Measurements from ENCODE around the gene MOV10. TPM values are rescaled to one million over a fixed set of nuclear protein-coding genes. Genes with fewer than 3 reads are reported as not detected.

Gene MOV10
- total and polyA plus RNA-seq, 2 of the 13 experiments (the other 11 are each of a cell fraction or from before 2014, with no cell fraction given): 56.4 to 58.2 TPM

GRCh38 chr1:112674440-112674985, at the start of gene MOV10 (continued):
- no peak; the same call in 1 of the 2 replicates for TF ChIP-seq PPARG (CRISPR knock-in tag; conservative IDR thresholded peaks at IDR 0.05)
- TF ChIP-seq FOXO4 (CRISPR knock-in tag; conservative IDR thresholded peaks at IDR 0.05): no peak
- TF ChIP-seq CCAR2 (optimal IDR thresholded peaks at IDR 0.05; ENCODE audit: low read depth, low read length): no peak
- TF ChIP-seq FIP1L1 (IDR thresholded peaks at IDR 0.05; ENCODE audit: borderline replicate concordance, insufficient read depth, low read depth, low read length): no peak
- no peak for TF ChIP-seq USF2 (IDR thresholded peaks at IDR 0.05; ENCODE audit: low read depth, low read length)
- TF ChIP-seq USF2 (CRISPR knock-in tag; IDR thresholded peaks at IDR 0.05; ENCODE audit: borderline replicate concordance): no peak
- peak; percentile 70 for TF ChIP-seq ZSCAN29 (CRISPR knock-in tag; conservative IDR thresholded peaks at IDR 0.05)
- no peak for TF ChIP-seq MXD4 (CRISPR knock-in tag; IDR thresholded peaks at IDR 0.05)
- peak; percentile 49 for TF ChIP-seq PITX1 (CRISPR knock-in tag; IDR thresholded peaks at IDR 0.05)
- TF ChIP-seq ZNF678 (CRISPR knock-in tag; IDR thresholded peaks at IDR 0.05): no peak
- peak; percentile 93 for TF ChIP-seq ZNF652 (CRISPR knock-in tag; IDR thresholded peaks at IDR 0.05; ENCODE audit: borderline replicate concordance, low read depth)
- TF ChIP-seq ZNF770 (CRISPR knock-in tag; IDR thresholded peaks at IDR 0.05): 0 out of 2 replicates have a peak, but pooled peaks have one; percentile 21
- no peak for TF ChIP-seq ZNF7 (CRISPR knock-in tag; IDR thresholded peaks at IDR 0.05)
- no peak for TF ChIP-seq ZNF674 (CRISPR knock-in tag; IDR thresholded peaks at IDR 0.05; ENCODE audit: low read depth)
- TF ChIP-seq NCOA1 (CRISPR knock-in tag; IDR thresholded peaks at IDR 0.05): no peak
- no peak for TF ChIP-seq ZNF296 (CRISPR knock-in tag; conservative IDR thresholded peaks at IDR 0.05)
- no peak for TF ChIP-seq NFE2L2 (IDR thresholded peaks at IDR 0.05; ENCODE audit: low read length)
- no peak for TF ChIP-seq RFX3 (CRISPR knock-in tag; IDR thresholded peaks at IDR 0.05)
- TF ChIP-seq TBX2 (CRISPR knock-in tag; IDR thresholded peaks at IDR 0.05; ENCODE audit: borderline replicate concordance): peak; percentile 47; the same call in 1 of the 2 replicates
- TF ChIP-seq SMAD1 (CRISPR knock-in tag; IDR thresholded peaks at IDR 0.05; ENCODE audit: borderline replicate concordance, low read depth): no peak
- TF ChIP-seq ZNF839 (CRISPR knock-in tag; IDR thresholded peaks at IDR 0.05; ENCODE audit: borderline replicate concordance): no peak
